ES-I3 (cell line): ENCODE data around the gene ASPDH.
A peak's percentile ranks its signal among the peaks of the same experiment; 100 is the strongest.
"Not testable (repeated sequence)": the region's sequence is repeated elsewhere in the genome, so short reads cannot be mapped to it uniquely, and the experiment has no call there.

ENCODE experiments used
- H3K36me3 ChIP-seq: 2 replicates; pipeline ENCODE4 v1.6.1; 2013; ENCODE audit warnings: mild to moderate bottlenecking, low read length, control low read depth, moderate library complexity; ENCODE audit not compliant: insufficient read depth
- H3K4me1 ChIP-seq: 2 replicates; pipeline ENCODE4 v1.6.1; 2013; ENCODE audit warnings: mild to moderate bottlenecking, control low read depth, low read length; ENCODE audit not compliant: insufficient read depth
- H3K9ac ChIP-seq: 2 replicates; pipeline ENCODE4 v1.6.1; 2013; ENCODE audit warnings: low read depth, mild to moderate bottlenecking, low read length, moderate library complexity
- H3K9me3 ChIP-seq: 2 replicates; pipeline ENCODE4 v1.6.1; 2013; ENCODE audit warnings: mild to moderate bottlenecking, low read length, moderate library complexity; ENCODE audit not compliant: control insufficient read depth, insufficient read depth

Gene ASPDH

DNA sequence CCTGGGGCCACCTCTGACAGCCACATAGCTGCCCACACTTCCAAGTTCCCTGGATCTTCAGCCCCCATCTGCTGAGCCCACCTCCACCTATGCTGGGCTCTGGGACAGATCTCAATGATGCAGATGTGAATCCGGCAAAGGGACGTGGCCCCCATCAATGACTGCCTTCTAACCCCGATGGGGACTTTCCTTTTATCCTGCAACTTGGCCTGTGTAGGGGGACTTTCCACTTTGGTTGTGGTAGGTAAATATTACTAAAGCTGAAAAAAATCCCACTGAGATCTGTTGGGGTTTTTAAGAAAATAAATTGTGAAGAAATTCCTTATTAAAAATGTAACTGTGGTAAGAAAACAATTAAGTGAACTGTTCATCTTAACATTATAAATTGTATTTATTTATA is 20.8 kb upstream of the ASPDH start:
- Histone ChIP-seq H3K4me1 (peaks cover 8% of the 10 kb centered on the region; the same call in 1 of the 2 replicates), H3K9me3 (no peaks in the 10 kb centered on the region), H3K36me3 (no peaks in the 10 kb centered on the region), H3K9ac (no peak overlapping the region)

DNA sequence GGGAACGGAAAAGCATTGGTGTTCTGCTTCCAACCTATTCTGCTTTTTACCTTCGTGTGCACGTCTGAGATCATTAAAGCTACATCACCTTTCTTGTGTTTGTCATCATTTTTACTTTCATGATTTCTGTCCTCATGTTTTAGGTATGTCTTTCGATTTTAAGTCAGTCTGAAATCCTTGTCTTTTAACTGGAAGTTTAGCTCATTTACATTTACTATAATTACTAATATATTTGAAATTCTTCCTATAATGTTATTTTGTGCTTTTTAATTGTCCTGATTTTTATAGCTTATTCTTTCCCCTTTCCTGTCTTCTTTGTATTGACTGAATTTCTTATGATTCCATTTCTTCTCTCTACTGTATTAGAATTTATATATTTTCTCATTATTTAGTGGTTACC is 19.2 kb upstream of the ASPDH start:
- Histone ChIP-seq H3K36me3 (no peaks in the 10 kb centered on the region), H3K9ac (no peak overlapping the region), H3K9me3 (no peaks in the 10 kb centered on the region), H3K4me1 (peaks cover 8% of the 10 kb centered on the region; the same call in 1 of the 2 replicates)

DNA sequence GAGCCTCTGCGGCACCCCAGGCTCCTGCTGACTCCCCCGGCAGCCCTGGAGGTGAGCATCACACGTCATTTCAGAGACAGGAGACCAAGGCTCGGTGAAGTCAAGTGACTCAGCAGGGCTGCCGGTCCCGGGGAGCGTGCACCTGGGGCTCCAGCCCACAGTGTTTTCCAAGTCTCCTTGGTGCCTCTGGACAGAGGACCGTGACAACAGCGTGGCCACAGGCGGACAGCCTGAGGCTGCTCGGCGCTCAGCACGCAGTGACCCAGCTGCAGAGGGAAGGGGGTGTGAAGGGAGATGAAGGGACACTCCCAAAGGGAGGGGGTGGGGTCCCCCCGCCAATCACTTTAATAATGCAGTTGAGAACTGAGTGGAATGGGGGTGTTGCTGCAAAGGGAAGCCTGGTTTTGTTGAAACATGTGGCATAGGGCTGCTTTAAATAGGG is 17.5 kb upstream of the ASPDH start:
- Histone ChIP-seq H3K36me3 (no peaks in the 10 kb centered on the region), H3K9ac (peak overlapping the region; percentile 5; the same call in 1 of the 2 replicates), H3K9me3 (no peaks in the 10 kb centered on the region), H3K4me1 (peaks cover 8% of the 10 kb centered on the region; the same call in 1 of the 2 replicates)

DNA sequence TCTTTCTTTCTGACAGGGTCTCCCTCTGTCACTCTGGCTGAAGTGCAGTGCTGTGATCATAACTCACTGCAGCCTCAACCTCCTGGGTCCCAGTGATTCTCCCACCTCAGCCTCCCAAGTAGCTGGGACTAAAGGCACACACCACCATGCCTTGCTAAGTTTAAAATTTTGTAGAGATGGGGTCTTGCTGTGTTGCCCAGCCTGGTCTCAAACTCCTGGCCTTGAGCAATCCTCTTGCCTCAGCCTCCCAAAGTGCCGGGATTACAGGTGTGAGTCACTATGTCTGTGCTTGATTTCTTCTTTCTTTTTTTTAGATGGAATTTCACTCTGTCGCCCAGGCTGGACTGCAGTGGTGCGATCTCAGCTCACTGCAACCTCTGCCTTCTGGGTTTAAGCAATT is 14.3 kb upstream of the ASPDH start:
- not testable (repeated sequence) for H3K36me3 ChIP-seq, H3K9ac ChIP-seq, H3K9me3 ChIP-seq, H3K4me1 ChIP-seq

DNA sequence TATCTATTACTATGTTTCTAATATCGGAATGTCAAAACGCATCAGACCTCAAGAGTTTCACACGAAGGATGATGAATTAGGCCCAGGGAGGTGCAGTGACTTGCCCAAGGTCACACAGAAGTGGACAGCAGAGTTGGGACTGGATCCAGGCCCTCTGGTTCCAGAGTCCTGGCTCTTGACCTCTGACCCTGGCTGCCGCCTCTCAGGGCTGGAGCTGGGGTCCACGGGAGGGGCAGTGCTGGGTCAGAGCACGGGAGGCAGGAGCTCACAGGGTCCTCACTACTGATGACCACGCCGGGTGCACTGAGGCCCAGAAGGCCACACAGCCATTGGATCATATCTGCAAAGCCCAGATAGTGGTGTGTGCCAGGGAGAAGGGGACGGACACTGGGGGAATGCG is 9.2 kb upstream of the ASPDH start:
- H3K9ac ChIP-seq, result no peak overlapping the region
- no peaks in the 10 kb centered on the region for H3K4me1 ChIP-seq
- no peaks in the 10 kb centered on the region for H3K36me3 ChIP-seq
- H3K9me3 ChIP-seq, result no peaks in the 10 kb centered on the region

DNA sequence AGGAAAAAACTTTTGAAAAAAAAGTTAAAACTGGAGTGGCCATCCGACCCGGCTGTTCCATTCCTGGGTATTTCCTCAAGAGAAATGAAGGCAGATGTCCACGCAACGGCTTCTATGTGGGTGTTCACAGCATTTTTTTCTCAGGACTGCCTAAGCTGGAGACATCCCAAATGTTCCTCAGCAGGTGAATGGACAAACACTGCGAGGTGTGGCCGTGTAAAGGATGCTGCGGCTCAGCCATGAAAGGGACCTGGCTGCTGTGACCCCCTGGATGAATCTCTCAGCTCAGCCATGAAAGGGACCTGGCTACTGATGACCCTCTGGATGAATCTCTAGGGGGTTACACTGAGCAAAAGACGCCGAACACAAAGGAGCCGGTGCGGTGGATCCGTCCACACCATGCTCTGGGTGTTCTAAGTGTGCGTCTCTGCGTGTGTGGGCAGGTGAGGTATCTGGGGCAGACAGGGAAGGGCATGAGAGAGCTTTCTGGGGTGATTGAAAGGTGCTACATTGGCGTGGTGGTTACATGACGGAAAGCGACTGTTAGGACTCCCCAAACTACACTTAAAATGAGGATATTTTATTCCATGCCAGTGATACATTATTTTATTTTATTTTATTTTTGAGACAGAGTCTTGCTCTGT is 7.2 kb upstream of the ASPDH start:
- Histone ChIP-seq H3K9me3 (no peaks in the 10 kb centered on the region), H3K36me3 (no peaks in the 10 kb centered on the region), H3K9ac (no peak overlapping the region), H3K4me1 (no peaks in the 10 kb centered on the region)

DNA sequence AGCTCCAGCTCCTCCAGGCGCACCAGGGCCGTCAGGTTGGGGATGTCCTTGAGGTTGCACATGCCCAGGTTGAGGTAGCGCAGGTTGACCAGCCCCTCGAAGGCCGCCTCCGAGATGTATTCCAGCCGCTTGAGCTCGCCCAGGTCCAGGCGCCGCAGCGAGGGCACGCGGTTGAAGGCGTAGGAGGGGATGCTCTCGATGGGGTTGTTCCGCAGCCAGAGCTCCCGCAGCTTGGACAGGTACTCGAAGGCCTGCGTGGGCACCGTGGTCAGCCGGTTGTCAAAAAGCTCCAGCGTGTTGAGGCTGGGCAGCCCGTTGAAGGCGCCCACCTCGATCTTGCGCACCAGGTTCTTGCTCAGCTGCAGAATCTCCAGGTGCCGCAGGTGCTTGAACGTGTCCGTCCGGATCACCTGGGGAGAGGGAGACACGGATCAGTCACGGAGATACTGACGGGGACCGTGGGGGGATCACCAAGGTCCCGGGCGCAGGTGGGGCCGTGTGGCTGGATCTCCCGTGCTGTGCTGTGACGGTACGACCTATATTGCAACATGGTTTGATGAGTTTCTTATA is 5.4 kb upstream of the ASPDH start:
- no peaks in the 10 kb centered on the region for H3K4me1 ChIP-seq
- H3K36me3 ChIP-seq, result no peaks in the 10 kb centered on the region
- no peaks in the 10 kb centered on the region for H3K9me3 ChIP-seq

DNA sequence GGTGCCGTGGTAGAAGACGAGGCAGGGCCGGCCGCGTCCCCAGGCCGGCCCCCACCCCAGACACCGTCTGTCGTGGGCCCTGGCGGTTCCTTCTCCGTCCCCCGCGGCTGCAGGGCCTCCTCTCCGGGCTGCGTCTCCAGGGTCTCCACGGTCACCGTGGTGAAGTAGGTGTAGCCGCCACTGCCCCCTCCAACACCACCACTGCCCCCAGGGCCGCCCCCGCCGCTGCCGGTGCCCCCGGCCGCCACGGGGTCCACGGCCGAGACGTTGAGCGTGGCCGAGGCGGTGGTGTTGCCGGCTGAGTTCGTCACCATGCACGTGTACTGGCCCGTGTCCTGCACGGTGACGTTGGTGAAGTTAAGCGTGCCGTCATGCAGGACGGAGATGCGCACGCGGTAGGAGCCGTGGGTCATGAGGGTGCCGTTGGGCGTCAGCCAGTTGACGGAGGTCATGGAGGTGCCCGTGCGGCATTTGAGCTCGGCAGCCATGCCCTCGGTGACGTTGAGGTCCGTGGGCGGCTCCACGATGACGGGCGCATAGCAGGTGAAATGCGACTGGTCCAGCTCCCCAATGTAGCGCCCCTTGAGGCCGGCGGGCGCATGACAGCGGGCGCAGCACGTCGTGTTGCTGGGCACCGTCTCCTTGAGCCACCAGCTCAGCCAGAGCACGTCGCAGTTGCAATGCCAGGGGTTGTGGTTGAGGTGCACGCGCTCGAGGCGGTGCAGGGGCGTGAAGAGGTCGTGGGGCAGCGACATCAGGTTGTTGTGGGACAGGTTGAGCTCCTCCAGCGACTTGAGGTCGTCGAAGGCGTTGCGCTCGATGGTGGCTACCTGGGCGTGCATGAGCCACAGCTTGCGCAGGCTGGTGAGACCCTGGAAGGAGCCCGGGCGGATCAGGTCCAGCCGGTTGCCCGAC is 4.6 kb upstream of the ASPDH start:
- Histone ChIP-seq H3K4me1 (no peaks in the 10 kb centered on the region), H3K9ac (no peak overlapping the region), H3K36me3 (no peaks in the 10 kb centered on the region), H3K9me3 (no peaks in the 10 kb centered on the region)

More for the DNA sequence above, 5.4 kb upstream of the ASPDH start:
- H3K9ac ChIP-seq, result no peak overlapping the region

DNA sequence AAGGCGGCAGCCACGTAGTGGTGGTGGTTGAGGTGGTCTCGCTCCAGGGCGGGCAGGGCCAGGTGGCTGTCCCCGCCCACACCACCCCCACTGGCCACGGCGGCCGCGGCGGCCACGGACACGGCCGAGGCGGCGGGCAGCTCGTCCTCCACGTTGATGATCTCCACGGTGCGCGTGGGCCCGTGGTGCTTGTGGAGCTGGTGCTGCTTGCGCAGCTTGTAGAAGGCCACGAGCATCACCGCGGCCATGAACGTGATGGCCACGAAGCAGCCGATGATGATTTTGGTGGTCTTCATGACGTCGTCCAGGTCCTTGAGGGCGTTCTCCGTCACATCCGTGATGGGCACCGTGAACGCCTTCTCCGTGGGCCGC is 4.0 kb upstream of the ASPDH start:
- H3K9me3 ChIP-seq, result no peaks in the 10 kb centered on the region
- H3K4me1 ChIP-seq, result no peaks in the 10 kb centered on the region
- no peak overlapping the region for H3K9ac ChIP-seq
- no peaks in the 10 kb centered on the region for H3K36me3 ChIP-seq

DNA sequence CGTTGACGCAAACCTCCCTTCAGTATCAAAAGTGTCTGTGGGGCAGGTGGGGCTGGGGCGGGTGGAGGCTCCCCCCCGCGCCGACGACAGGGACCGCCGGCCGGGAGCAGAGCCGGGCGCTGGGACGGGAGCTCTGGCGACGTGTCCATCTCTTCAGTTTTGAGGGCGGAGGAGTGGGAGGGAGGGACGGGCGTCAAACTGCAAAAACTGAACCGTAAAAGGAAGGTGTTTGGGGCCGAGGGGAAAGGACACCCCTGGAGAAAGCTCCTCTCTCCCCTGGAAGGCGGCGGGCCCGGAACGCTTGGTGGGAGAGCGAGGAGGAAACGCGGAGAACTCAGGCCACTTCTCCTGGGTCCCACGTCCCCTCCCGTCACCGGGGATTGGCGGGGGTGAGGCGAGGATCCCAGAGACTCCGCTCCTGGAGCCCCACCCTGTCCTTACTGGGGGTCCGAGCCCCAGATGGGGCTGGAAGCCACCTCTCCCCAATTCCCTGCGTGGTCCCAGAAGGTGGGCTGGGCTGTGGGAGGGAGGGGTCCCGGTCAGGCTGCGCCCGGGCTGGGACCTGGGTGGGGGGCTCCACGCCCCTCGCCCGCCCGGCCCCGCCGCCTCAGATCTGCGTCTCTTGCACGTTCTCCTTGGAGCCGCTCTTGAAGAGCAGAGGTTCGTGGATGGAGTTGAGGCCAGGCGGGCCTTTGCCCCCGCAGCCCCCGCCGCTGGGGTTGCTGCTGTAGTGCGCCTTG is 3.4 kb upstream of the ASPDH start:
- no peaks in the 10 kb centered on the region for H3K9me3 ChIP-seq
- H3K4me1 ChIP-seq, result no peaks in the 10 kb centered on the region
- H3K36me3 ChIP-seq, result no peaks in the 10 kb centered on the region
- H3K9ac ChIP-seq, result no peak overlapping the region

DNA sequence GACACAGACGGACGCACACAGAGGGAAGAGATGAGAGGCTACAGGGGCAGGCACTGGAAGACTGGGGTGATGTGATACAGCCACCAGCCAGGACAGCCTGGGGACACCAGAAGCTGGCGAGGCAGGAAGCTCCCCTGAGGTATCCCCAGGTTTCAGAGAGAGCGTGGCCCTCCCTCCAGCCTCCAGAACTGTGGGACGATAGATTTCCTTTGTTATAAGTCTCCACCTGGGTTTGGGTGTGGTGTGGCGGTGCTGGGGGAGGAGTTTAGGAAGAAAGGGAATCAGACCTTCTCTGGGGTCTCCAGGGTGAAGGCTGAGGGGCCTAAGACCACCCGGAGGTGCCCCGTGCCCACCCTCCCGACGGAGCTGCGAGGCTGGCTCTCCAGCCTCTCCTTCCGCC is 2.7 kb upstream of the ASPDH start:
- no peak overlapping the region for H3K9ac ChIP-seq
- H3K4me1 ChIP-seq, result no peaks in the 10 kb centered on the region
- no peaks in the 10 kb centered on the region for H3K36me3 ChIP-seq
- no peaks in the 10 kb centered on the region for H3K9me3 ChIP-seq

DNA sequence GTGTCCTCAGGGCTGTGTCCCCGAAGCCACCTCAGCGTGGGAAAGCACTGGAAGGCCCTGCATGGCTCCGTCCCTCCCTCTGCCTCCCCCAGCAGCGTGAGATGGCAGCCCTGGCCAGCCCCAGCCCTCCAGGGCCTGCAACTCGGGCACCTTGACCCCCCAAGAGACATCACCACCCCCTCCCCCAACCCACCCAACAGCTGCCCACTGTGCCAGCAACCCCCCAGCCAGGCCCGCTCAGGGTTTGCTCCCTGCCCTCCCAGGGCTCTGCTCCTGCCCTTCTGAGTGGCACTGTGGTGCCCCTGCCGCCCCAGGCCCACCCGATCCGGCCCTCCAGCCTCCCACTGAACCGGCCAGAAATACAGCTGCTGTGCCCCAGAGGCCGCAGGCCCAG is 1.5 kb upstream of the ASPDH start:
- no peaks in the 10 kb centered on the region for H3K36me3 ChIP-seq
- H3K4me1 ChIP-seq, result no peaks in the 10 kb centered on the region; the same call in 1 of the 2 replicates
- no peak overlapping the region for H3K9ac ChIP-seq
- no peaks in the 10 kb centered on the region for H3K9me3 ChIP-seq

DNA sequence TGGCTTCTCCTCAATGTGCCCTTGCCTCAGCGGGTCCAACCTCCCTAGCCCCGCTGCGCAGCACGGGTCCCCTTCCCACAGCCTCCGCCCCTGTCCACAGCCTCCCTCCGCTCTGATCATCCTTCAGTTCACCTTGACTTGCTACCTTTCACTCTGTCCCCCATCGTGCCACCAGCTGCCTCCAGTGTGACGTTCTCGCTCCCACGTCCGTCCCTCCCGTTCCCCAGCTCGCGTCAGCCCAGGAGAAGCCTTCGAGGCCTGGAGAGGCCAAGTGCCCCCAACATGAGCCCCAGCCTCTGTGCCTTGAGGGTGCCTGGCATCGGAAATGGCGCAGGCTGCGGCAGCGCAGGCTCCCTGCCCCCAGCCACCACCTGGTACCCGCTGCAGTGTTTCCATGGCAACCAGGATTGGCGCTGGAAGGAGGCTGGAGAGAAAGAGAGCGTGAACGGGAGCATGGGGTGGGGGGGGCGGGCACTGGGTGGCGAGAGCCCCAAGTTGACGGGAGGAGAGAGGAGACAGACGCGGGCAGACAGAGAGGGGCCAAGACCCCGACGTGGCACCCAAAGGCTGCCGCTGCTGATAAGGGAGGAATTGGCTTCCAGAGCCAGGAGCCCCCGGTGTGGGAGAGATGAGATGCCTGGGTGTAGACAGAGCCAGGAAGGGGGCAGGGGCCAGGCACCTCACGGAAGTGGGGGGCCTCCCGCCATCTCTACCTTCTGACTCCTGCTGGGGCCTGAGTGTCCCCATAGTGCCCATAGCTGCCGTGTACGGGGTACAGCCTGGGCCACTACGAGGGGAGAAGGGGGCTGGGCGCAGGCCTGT is 844 bp upstream of the ASPDH start:
- Histone ChIP-seq H3K9ac (no peak overlapping the region), H3K9me3 (no peaks in the 10 kb centered on the region), H3K4me1 (no peaks in the 10 kb centered on the region; the same call in 1 of the 2 replicates), H3K36me3 (no peaks in the 10 kb centered on the region)
